ENCODE data around the gene SCN9A. TPM values are rescaled to one million over a fixed set of nuclear protein-coding genes. Genes with fewer than 3 reads are reported as not detected.

The SCN9A gene
- total RNA-seq, 2 experiments from 2014 or later: not detected

DNA sequence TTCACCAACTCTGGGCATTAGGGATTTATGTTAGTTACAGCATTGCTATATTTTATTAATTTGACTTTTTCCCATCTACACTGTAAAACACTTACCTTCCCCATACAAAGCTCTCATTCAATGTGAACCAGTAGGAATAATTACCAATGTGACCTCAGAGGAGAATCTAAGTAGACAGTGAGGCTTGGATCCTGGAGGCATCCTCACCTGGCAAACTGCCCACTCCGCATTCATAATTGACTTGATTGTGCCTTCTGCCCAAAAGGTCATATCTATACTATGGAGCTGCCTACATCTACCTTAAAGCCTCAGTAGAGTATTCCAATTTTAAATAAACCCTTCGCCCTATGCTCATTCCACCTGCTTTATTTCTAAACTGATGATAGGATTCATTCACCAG is 202.5 kb downstream of the SCN9A start:
- Histone ChIP-seq H3K27ac (ENCODE audit: low read depth, low read length, poor library complexity, severe bottlenecking) (no peak overlapping the region), H4K20me1 (ENCODE audit: insufficient read depth, low read length) (no peaks in the 10 kb centered on the region), H3K9me2 (ENCODE audit: insufficient read depth, low read length) (no peaks in the 10 kb centered on the region), H3K4me3 (ENCODE audit: low read depth, low read length, poor library complexity, severe bottlenecking) (no peak overlapping the region), H3K9me3 (ENCODE audit: low read length) (no peaks in the 10 kb centered on the region), H3K79me2 (ENCODE audit: insufficient read depth, low read depth, low read length) (no peaks in the 10 kb centered on the region), H2AFZ (ENCODE audit: low read length) (no peak overlapping the region), H3K36me3 (ENCODE audit: insufficient read depth, low read length) (no peaks in the 10 kb centered on the region), H3K4me2 (ENCODE audit: low read length) (no peak overlapping the region), H3K4me1 (ENCODE audit: insufficient read depth, low read length, poor library complexity, severe bottlenecking) (no peaks in the 10 kb centered on the region)
- TF ChIP-seq CTCF (conservative IDR thresholded peaks at IDR 0.05; ENCODE audit: low read length) (no peak), EZH2phosphoT487 (IDR thresholded peaks at IDR 0.05; ENCODE audit: borderline replicate concordance, low read depth, low read length) (no peak)
- DNase-seq (ENCODE audit: low spot score): no peak
- POLR2A ChIA-PET: interaction anchor here (0.5 kb wide), 1 partner anchor 39 kb away, joined by 3 read pairs; no protein-coding TSS in a partner anchor
- no TSS peak for BruUV-seq (replicated peaks)
- intact Hi-C loops (cut with micrococcal nuclease; ENCODE audit: unreplicated experiment): no loop called here
- CTCF ChIA-PET (ENCODE audit: unreplicated experiment): no interaction called here

DNA sequence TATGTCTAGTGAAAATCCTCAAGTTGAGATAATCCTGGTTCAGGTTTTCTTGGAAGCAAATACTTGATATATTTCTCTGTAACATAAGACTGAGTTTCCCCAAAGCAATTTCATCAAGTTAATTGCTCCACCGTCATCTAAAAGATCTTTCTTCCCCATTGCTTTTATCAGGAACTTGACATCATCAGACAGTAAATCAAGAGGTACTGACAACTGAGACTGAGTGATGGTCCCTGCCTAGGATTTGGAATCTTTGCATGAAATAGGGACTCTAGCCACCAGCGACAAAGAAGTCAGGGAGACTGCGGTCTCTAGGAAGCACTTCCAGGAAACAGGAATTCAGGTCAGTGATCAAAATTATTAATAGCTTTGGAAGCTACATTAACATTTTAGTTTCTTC is 204.5 kb downstream of the SCN9A start:
- no TSS peak for BruUV-seq (replicated peaks)
- Histone ChIP-seq H3K9me3 (ENCODE audit: low read length) (no peaks in the 10 kb centered on the region), H2AFZ (ENCODE audit: low read length) (no peak overlapping the region), H3K4me3 (ENCODE audit: low read depth, low read length, poor library complexity, severe bottlenecking) (no peak overlapping the region), H3K79me2 (ENCODE audit: insufficient read depth, low read depth, low read length) (no peaks in the 10 kb centered on the region), H4K20me1 (ENCODE audit: insufficient read depth, low read length) (no peaks in the 10 kb centered on the region), H3K27ac (ENCODE audit: low read depth, low read length, poor library complexity, severe bottlenecking) (no peak overlapping the region), H3K36me3 (ENCODE audit: insufficient read depth, low read length) (no peaks in the 10 kb centered on the region), H3K9me2 (ENCODE audit: insufficient read depth, low read length) (no peaks in the 10 kb centered on the region), H3K4me2 (ENCODE audit: low read length) (no peak overlapping the region), H3K4me1 (ENCODE audit: insufficient read depth, low read length, poor library complexity, severe bottlenecking) (no peaks in the 10 kb centered on the region)
- CTCF ChIA-PET (ENCODE audit: unreplicated experiment): no interaction called here
- no peak for TF ChIP-seq CTCF (conservative IDR thresholded peaks at IDR 0.05; ENCODE audit: low read length)
- no peak for TF ChIP-seq EZH2phosphoT487 (IDR thresholded peaks at IDR 0.05; ENCODE audit: borderline replicate concordance, low read depth, low read length)
- DNase-seq (ENCODE audit: low spot score): no peak
- intact Hi-C loops (cut with micrococcal nuclease; ENCODE audit: unreplicated experiment): no loop called here
- POLR2A ChIA-PET: interaction anchor here (0.9 kb wide), 1 partner anchor 24 kb away, joined by 3 read pairs; no protein-coding TSS in a partner anchor

DNA sequence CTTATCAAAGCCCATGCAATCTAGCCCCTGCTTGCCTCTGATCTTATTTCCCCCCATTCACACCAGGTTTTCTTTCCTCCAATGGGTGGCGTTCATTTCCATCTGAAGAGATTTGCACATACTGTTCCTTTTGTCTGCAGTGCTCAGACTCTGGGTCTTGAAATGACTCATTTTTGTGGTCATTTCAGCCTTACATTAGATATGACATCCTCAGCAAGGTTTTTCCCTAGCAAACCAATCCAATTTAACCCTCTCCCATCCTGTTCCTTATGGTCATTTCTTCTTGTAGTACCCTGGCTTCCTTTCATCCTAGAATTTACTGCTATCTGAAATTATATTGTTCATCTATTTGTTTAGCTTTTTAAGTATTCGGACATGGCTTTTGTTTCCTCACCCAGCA is 205.4 kb downstream of the SCN9A start:
- TF ChIP-seq CTCF (conservative IDR thresholded peaks at IDR 0.05; ENCODE audit: low read length): no peak
- no peak for TF ChIP-seq EZH2phosphoT487 (IDR thresholded peaks at IDR 0.05; ENCODE audit: borderline replicate concordance, low read depth, low read length)
- no peaks in the 10 kb centered on the region for H3K36me3 ChIP-seq (ENCODE audit: insufficient read depth, low read length)
- DNase-seq (ENCODE audit: low spot score): no peak
- intact Hi-C loops (cut with micrococcal nuclease; ENCODE audit: unreplicated experiment): no loop called here
- H3K4me3 ChIP-seq (ENCODE audit: low read depth, low read length, poor library complexity, severe bottlenecking): no peak overlapping the region
- ChIA-PET CTCF (ENCODE audit: unreplicated experiment) (no interaction called here), POLR2A (interaction anchor here (0.6 to 0.9 kb wide), 2 partner anchors 24 to 56 kb away, joined by 3 read pairs; no protein-coding TSS in a partner anchor)
- no TSS peak for BruUV-seq (replicated peaks)
- no peaks in the 10 kb centered on the region for H3K4me1 ChIP-seq (ENCODE audit: insufficient read depth, low read length, poor library complexity, severe bottlenecking)
- H3K9me2 ChIP-seq (ENCODE audit: insufficient read depth, low read length): no peaks in the 10 kb centered on the region
- no peak overlapping the region for H3K27ac ChIP-seq (ENCODE audit: low read depth, low read length, poor library complexity, severe bottlenecking)
- no peaks in the 10 kb centered on the region for H3K79me2 ChIP-seq (ENCODE audit: insufficient read depth, low read depth, low read length)
- no peak overlapping the region for H3K4me2 ChIP-seq (ENCODE audit: low read length)
- H3K9me3 ChIP-seq (ENCODE audit: low read length): no peaks in the 10 kb centered on the region
- H2AFZ ChIP-seq (ENCODE audit: low read length): no peak overlapping the region
- H4K20me1 ChIP-seq (ENCODE audit: insufficient read depth, low read length): no peaks in the 10 kb centered on the region

Data from OCI-LY7 (cell line).